ENCODE results near the gene OLFM2. TPM values are rescaled to one million over a fixed set of nuclear protein-coding genes. Genes with fewer than 3 reads are reported as not detected.
"Not testable (repeated sequence)": the region's sequence is repeated elsewhere in the genome, so short reads cannot be mapped to it uniquely, and the experiment has no call there.

The OLFM2 gene
- polyA plus RNA-seq (2013, experiment 1 of 2; ENCODE audit: insufficient read length) = 354 TPM
- polyA plus RNA-seq (2013, experiment 2 of 2; ENCODE audit: insufficient read length) = 352 TPM

DNA sequence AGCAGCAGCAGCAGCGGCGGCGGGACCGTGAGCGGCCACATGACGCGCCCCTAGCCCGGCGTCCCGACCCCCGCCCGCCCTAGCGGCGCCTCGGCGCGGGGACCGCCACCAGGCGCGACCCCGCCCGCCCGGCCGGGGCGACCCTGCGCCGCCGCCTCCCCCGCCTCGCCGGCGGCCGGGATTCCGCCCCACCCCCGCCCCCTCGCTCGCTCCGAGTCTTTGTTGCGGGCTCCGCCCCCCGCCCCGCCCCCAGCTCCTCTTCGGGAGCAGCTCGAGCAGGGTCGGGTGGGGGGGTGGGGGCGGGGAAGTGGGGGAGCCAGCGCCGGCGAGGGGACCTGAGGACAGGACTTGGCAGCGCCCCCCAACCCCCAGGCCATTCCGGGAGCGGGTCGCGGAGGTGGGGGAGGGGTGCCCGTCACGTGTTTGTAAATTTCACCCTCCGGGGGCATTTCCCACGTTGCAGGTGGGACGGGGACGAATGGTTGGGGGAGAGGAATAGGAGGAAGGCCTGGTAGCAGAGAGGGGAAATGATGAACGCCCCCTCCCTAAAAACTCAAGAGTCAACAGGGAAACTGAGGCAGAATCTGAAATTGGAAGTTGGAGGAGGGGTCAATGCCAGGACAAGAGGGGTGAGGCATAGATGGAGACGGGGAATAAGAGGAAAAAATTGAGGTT is at the start of gene OLFM2:
Gene OLFM2, minus strand, starts transcription at position 190 of the 675 bp plus-strand sequence. Its CDS starts 149 bp downstream, at position 41.
- DNase-seq = peak; percentile 60

DNA sequence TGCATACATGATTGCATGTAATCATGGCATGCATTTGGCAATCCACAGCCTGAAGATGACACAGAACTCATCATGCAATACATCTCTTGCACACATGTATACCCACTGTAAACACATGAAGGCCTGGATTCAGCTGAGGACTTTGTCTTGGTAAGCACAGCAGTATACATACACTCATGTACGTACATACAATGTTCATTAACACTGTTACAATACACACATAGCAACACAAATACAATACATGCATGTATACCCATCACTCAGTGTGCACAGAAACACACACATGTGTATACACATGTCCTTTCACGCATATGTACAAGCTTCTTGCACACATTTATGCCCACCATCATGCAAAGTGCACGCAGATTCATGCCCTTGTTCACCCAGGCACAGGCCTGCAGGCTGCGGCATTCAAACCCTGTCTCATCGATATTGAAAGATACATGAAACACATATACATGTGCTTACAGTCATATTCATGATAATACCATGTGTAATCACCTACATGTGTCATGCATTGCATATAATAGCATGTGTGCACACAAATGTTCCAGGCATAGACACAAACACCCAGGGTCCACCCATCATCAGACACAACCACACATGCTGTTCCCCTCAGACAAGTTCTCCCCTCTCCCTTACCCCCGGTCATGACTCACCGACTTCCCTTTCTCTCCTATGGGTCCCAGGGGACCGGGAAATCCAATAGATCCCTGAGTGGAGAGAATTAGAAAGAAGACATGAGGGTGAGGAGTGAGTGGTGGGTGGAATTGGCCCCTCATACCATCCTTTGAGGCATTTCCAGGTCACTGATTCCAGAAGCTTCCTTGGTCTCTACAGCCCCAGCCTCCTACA is 45.3 kb upstream of the OLFM2 start:
- peak; percentile 62 for DNase-seq

DNA sequence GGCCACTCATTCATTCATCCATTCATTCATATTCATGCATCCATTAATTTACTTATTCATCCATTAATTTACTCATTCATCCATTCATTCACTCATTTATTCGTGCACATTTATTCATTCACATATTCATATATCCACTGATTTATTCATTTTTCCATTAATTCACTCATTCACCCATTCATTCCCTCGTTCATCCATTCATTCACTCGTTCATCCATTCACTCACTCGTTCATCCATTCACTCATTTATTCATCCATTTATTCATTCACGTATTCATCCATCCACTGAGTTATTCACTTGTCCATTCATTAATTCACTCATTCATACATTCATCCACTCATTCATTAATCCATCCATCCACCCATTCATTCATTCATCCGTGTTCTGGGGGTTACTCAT is 35.8 kb upstream of the OLFM2 start:
- DNase-seq = no peak

DNA sequence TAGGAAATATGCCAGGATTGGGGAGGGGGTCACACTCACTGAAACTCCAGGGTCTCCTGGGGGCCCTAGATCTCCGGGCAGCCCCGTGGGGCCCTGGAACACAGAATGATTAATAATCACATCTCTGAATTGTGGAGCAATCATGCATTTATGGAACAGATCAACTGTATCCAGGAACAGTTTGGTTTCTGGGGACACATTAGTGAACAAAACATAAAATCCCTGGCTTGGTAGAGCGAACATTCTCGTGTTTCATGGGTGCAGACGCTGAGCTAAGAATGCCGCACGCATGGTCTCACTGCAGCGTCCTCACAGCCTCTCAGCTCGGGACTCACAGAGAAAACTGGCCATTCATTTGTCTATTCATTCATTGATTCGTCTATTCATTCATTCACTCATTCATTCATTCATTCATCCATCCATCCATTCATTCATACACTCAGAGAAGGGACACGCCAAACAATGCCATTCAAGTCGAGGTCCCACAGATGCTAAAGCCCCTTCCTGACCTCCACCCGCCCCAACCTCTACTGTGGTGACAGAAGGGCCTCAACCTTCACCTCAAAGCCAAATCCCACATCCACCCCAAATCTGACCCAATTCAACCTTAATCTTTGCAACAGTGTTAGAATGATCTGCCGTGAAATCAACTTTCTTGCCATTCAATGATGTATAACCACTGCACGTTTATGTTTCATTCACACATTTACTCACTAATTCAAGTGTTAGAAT is 35.0 kb upstream of the OLFM2 start:
- no peak for DNase-seq

DNA sequence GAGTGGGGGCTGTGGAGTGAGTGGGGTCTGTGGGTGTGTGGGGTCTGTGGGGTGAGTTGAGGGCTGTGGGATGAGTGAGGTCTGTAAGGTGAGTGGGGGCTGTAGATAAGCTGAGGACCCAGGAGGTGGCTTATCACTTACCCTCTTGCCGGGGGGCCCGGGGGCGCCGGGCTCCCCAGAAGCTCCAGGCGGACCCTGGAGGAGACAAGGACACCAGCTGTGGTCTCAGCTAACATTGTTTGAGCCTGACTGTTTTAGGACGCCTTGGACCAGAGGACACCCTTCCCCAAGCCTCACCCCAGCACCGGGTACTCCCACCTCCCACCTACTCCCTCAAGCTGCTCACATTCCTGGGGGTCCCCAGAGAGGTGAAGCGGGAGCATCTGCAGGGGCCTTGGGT is 34.2 kb upstream of the OLFM2 start:
- no peak for DNase-seq

DNA sequence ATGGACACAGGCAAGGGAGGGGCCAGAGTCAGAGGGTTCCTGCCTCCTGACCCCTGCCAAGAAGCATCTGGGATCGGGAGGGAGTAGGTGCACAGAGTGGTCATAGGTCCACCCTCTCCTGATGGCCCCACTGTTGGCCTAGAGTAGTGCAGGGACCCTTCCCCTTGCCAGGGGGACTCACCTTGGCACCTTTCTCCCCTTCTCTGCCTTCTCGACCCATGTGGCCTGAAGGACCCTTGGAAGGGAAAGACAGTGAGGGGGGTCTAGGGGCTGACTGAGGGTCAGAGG is 33.3 kb upstream of the OLFM2 start:
- DNase-seq = no peak

DNA sequence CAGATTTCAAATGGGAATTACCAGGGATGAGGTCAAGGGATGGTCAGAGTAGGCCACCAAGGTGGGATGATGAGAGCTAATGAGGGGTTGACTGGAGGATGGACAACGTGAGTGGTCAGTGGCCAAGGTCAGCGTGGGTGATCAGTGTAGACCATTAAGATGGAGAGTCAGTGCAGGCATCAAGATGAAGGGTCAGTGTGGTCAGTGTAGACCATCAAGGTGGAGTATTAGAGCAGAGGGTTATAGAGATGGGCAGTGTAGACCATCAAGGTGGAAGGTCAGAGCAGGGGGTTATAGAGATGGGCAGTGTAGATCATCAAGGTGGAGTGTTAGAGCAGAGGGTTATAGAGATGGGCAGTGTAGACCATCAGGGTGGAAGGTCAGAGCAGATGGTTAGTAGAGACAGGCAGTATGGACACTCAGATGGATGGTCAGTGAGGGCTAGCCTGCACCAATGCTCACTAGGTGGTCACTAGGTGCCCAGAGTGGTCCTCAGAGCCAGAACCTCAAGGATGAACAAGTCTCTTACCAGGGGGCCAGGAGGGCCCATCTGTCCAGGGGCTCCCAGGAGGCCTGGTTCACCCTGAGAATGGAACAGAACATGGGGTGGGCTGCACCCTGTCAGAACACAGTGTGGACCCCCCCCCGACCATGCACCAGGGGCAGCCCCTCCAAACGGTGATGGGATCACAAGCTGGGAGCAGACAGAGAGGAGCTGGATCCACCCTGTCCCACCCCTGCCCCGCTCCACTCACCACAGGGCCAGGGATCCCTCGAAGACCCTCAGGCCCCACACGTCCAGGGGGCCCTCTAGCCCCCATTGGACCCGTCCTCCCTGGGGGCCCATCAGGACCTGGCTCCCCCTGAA is 32.7 kb upstream of the OLFM2 start:
- no peak for DNase-seq

DNA sequence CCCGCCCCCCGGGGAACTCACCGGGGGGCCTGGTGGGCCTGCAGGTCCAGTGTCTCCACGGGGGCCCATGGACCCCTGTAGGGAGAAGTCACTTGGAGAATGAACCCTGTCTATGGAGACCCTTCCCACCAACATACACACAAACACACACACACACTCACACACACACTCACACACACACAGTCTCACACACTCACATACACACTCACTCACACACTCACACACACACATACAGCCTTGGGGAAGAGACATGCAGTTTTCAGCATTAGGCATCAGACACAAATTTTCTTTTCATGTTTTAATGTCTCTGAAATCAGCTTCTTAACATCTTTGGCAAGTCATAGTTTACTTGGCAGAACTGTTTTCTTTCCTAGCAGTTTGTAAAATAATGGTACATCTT is 31.0 kb upstream of the OLFM2 start:
- DNase-seq = peak; percentile 29

DNA sequence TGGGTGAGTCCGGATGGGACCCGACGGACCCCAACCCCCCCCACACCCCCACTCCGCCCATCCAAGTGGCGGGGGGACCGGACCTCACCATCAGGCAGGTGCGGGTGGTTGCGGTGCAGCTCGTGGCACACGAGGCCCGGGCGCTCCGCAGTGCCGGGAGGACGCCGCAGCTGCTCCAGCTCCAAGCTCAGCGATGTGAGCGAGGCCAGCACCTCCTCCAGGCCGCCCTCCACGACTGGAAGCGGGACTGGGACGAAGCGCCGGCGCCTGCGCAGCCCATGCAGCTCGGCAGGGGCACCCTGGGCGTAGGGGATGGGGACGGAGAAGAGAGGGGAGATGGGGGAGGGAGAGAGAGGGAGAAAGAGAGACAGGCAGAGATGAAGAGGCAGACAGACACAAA is 30.1 kb upstream of the OLFM2 start:
- DNase-seq = no peak

DNA sequence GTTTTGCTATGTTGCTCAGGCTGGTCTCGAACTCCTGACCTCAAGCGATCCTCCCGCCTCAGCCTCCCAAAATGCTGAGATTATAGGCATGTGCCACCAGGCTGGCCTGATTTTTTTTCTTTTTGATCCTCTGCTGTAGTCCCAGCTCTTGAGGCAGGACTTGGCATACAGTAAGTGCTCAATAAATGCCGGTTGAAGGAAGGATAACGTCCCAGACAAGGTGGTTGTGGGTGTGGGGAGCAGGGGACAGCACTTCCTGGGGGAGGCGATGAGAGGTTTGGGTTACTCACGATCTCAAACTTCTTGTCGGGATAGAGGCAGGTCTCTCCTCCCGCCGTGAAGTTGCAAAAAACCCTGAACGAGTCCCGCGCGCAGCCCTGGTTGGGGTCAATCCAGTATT is 29.7 kb upstream of the OLFM2 start:
- DNase-seq = no peak

DNA sequence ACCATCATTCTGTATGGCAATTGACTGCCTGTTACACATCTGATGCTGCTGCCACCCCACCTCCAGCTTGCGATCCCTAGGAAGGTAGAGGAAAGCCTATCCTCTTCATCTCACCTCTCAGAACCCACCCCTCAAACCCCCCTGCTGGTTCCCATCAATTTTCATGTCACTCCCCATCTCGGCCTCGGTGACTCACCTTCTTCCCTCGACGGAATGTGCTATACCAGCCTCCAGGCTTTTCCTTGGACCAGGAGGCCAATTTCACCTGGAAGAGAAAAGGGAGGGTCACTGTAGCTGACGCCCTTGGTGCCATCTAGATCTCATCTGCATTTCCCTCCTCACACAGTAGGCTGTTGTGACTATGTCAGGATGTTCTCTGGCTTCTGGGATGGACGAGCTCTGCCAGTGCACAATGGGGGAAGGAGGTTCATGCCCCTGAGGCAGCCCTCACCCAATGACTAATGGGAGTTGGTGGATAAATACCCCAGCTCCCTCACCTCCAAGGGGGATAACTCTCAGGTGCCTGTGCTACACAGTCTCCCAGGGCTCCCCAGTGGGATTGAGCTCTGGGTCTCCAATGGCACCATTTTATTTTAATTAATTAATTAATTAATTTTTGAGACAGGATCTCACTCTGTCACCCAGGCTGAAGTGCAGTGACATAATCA is 26.4 kb upstream of the OLFM2 start:
- no peak for DNase-seq

DNA sequence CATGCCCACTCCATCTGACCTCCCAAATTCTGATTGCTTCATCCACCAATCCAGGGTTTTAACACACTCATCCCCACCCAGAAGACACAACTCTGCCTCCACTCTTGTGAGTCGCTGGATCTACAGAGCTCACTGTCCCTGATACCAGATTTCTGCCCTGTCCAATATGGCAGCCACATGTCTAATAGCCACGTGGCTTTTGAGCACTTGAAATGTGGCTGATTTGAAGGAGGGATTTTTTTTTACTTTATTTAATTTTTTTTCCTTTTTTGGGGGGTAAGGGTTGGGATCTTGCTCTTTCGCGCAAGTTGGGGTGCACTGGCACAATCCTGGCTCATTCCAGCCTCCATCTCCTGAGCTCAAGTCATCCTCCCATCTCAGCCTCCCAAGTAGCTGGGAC is 24.8 kb upstream of the OLFM2 start:
- no peak for DNase-seq

DNA sequence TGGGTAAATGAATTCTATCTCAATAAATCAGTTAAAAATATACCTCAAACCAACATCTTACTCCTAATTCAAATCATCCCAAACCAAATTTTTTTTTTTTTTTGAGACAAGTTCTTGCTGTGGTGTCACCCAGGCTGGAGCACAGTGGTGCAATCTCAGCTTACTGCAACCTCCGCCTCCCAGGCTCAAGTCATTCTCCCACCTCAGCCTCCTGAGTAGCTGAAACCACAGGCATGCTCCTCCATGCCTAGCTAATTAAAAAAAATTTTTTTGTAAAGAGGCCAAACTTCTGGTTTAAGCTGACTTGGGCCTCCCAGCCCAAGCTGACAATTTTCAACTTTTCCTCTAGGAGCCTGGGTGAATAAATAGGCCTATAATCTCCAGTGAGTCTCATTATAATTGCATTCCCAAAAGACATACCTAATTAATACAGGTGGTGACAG is 22.1 kb upstream of the OLFM2 start:
- DNase-seq = peak; percentile 98

DNA sequence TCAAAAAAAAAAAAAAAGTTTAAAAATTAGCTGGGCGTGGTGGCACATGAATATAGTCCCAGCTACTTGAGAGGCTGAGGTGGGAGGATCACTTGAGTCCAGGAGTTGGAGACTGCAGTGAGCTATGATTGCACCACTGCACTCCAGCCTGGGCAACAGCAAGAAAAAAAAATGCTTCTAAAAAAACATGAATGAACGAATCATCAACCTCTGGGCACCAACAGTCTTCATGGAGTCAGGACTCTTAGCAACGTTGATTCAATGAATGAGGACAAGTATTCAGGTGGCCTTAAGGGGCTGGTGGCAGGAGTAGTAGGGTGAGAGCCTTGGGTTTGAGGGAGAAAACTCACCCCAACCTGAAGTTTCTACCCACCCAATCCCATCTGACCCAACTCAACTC is 20.6 kb upstream of the OLFM2 start:
- peak; percentile 46 for DNase-seq

DNA sequence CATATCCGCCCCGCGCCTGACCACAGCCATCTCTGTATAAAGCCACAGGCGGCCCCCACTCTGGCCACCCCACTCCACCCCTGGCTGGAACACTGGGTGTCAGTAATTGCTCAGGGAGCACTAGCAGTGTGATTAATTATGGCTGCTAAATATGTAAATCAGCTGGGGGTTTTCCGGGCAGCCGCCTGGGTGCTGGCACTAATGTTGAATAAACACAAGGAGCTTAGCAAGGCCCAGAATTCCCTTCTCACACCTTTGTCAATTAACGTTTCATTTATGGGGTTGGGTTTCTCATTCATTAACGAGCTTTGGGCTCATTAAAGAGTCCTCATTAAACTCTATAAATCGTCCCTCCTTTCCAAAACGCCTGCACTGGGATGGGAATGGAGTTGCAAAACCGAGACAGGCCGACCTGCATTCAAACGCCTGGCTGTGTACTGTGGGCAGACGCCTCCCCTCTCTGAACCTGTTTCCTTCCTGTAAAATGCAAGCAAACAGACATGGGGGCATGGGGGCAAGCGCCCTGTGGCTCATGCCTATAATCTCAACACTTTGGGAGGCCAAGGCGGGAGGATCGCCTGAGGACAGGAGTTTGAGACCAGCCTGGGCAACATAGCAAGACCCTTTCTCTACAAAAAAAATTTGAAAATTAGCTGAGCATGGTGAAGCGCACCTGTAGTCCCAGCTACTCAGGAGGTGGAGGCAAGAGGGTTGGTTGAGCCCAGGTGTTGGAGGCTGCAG is 17.7 kb upstream of the OLFM2 start:
- DNase-seq = no peak

DNA sequence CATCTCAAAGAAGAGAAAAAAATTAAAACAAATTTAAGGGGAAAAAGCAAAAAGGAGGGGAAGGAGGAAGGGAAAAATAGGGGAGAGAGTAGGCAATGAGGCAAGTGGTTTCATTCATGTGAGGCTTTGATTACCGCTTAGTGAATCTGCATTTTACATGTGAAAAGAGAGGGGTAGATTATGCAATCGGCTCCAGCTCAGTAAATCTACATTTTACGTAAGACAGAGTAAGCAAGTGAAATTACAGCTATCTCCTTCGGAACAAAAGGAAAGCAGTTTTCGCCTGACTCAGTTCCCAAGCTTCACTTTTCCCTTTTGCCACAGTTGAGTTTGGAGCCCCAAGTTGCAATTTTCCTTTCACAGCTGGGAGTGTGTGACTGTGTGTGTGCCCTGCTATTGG is 16.0 kb upstream of the OLFM2 start:
- no peak for DNase-seq

DNA sequence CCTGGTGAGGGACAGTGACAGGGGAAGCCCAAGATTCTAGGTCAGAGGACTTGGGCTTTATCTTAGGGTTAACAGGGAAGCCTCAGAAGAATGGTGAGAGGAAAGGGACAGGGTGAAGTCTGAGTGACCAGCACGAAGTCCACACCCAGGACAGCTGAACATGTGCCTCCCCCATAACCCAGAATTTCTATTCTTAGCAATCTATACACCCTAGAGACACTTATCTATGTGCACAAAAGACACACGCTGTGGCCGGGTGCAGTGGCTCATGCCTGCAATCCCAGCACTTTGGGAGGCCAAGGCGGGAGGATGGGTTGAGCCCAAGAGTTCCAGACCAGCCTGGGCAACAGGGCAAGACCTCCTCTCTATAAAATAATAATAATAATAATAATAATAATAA is 11.1 kb upstream of the OLFM2 start:
- no peak for DNase-seq

DNA sequence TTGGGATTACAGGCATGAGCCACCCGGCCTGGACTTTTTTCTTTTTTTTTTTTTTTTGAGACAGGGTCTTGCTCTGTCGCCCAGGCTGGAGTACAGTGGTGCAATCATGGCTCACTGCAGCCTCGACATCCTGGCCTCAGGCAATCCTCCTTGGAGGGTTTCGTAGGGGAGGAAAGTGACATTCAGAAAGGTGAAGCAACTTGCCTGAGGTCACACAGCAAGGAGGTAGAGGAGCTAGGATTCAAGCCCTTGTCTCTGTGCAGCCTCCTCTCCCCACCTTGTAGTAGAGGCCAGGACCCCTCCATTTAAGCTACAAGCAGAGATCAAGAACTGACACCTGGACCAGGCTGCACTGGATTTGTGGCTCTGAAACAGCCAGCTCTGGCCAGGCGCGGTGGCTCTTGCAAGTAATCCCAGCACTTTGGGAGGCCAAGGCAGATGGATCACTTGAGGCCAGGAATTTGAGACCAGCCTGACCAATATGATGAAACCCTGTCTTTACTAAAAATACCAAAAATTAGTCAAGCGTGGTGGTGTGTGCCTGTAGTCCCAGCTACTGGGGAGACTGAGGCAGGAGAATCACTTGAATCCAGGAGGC is 10.3 kb upstream of the OLFM2 start:
- not testable (repeated sequence) for DNase-seq

DNA sequence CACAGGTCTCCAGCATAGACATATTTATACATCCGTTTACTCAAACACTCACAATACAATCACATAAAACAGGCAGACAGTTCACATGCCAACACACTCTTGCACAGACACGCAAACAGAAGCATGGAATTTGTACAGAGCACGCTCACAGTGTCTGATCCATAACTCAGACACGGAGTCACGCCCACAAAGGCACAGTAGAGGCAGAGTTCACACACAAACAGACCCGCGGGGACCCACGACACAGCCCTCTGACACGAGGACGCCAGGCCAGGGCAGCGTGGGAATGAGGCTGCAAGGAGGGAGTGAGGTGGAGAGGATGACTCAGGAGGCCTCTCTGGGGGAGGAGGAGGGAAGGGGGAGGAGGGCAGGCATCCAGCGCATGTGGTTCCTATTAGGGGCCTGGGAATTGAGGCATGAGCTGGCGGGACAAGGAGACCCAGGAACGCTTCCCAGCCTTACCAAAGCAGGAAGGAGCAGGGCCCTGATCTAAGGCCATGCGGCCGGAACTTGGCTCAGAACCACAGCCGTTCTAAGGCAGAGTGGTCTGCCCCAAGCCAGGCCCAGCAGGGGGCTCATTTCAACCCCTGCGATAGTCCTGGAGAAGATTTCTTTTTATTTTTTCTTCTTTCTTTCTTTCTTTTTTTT is 9.1 kb upstream of the OLFM2 start:
- DNase-seq = peak; percentile 100

DNA sequence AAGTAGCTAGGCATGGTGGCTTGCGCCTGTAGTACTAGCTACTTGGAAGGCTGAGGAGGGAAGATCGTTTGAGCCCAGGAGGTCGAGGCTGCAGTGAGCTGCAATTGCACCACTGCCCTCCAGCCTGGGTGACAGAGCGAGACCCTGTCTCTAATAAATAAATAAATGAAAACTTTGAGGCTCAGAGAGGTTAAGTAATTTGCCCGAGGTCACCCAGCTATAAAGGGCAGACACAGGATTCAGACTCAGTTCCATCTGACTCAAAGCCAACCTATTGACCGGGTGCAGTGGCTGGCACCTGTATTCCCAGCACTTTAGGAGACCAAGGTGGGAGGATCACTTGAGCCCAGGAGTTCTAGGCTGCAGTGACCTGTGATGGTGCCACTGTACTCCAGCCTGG is 7.4 kb upstream of the OLFM2 start:
- DNase-seq = no peak
